CD4-positive, alpha-beta T cell treated with Interleukin-1 beta for 1 hour (primary cell): Measurements from ENCODE around the gene RPL22L1.
"Not testable (repeated sequence)": the region's sequence is repeated elsewhere in the genome, so short reads cannot be mapped to it uniquely, and the experiment has no call there.

Experiments
- DNase-seq, 2 donors: peaks; one replicate each; pipeline ENCODE4 v3.0.0-alpha.2; 2020 to 2022

Gene RPL22L1

GRCh38 chr3:170823562-170823961 is 46.4 kb downstream of the RPL22L1 start:
- DNase-seq, result not testable (repeated sequence)

- not testable (repeated sequence) for DNase-seq
Measured at GRCh38 chr3:170818325-170818724, 51.7 kb downstream of the RPL22L1 start.

- not testable (repeated sequence) for DNase-seq
Measured at GRCh38 chr3:170817471-170817870, 52.5 kb downstream of the RPL22L1 start.

GRCh38 chr3:170816841-170817240 is 53.2 kb downstream of the RPL22L1 start:
- no peak for DNase-seq

GRCh38 chr3:170816341-170816740 is 53.7 kb downstream of the RPL22L1 start:
- no peak for DNase-seq

GRCh38 chr3:170815936-170816335 is 54.1 kb downstream of the RPL22L1 start:
- DNase-seq, result no peak

GRCh38 chr3:170815340-170815739 is 54.7 kb downstream of the RPL22L1 start:
- no peak for DNase-seq
